ENCODE data around the gene ANKH.

DNA sequence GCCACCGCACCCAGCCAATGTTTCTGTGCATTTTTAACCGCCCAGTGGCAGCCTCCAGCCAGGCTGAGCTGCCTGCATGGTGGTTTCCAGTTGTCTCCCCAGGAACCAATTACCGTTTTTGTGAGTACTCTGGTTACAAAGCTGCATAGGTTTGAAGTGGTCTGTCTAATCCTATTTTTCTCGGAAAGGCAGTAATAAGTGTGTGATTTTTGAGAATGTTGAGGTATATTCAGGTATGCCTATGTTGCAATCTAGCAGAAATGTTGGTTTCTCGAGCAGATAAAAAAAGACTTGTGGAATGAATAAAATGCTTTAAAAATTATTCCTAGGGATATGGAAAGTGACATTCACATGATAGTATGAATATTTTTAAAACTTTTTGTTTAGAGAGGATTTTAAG lies 41.5 kb upstream of the ANKH start:
- TF ChIP-seq, protein P1, sequence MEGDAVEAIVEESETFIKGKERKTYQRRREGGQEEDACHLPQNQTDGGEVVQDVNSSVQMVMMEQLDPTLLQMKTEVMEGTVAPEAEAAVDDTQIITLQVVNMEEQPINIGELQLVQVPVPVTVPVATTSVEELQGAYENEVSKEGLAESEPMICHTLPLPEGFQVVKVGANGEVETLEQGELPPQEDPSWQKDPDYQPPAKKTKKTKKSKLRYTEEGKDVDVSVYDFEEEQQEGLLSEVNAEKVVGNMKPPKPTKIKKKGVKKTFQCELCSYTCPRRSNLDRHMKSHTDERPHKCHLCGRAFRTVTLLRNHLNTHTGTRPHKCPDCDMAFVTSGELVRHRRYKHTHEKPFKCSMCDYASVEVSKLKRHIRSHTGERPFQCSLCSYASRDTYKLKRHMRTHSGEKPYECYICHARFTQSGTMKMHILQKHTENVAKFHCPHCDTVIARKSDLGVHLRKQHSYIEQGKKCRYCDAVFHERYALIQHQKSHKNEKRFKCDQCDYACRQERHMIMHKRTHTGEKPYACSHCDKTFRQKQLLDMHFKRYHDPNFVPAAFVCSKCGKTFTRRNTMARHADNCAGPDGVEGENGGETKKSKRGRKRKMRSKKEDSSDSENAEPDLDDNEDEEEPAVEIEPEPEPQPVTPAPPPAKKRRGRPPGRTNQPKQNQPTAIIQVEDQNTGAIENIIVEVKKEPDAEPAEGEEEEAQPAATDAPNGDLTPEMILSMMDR (IDR thresholded peaks at IDR 0.05): no peak
- TF ChIP-seq EP300 (IDR thresholded peaks at IDR 0.05) (no peak), POLR2A (IDR thresholded peaks at IDR 0.05) (no peak)
